CD4-positive, alpha-beta memory T cell (primary cell): ENCODE data around the gene CEPT1. TPM values are rescaled to one million over a fixed set of nuclear protein-coding genes. Genes with fewer than 3 reads are reported as not detected.

Experiments
- CTCF ChIA-PET: fragments of 350-600 bp; sonication (Branson Sonifier 250); formaldehyde crosslinking; loops from one replicate; lab custom pipeline; 2021; ENCODE audit warnings: inconsistent platforms; ENCODE audit not compliant: partially characterized antibody; lab: Charles Lee
- POLR2A ChIA-PET: fragments of 350-600 bp; sonication (Branson Sonifier 250); formaldehyde crosslinking; loops from one replicate; lab custom pipeline; 2021; ENCODE audit not compliant: partially characterized antibody; lab: Charles Lee
- DNase-seq, 5 donors: peaks; one replicate each; pipeline versions ENCODE4 v3.0.0 to v3.0.0-alpha.2; 2020 to 2022; ENCODE audit warnings: mixed read lengths in 1 of 5
- H3K27ac ChIP-seq: one replicate; pipeline ENCODE4 v1.7.0; 2013; ENCODE audit warnings: low read depth, low read length
- H3K27me3 ChIP-seq: 2 replicates; pipeline ENCODE4 v1.7.0; 2013; ENCODE audit warnings: mild to moderate bottlenecking, low read length, moderate library complexity; ENCODE audit not compliant: insufficient read depth
- H3K36me3 ChIP-seq: 2 replicates; pipeline ENCODE4 v1.7.0; 2013; ENCODE audit warnings: mild to moderate bottlenecking, low read length, moderate library complexity; ENCODE audit not compliant: insufficient read depth
- H3K4me1 ChIP-seq: 2 replicates; pipeline ENCODE4 v1.7.0; 2013; ENCODE audit warnings: mild to moderate bottlenecking, low read length, moderate library complexity; ENCODE audit not compliant: insufficient read depth
- H3K4me3 ChIP-seq, 2 donors: one replicate each; pipeline ENCODE4 v1.7.0; 2013; ENCODE audit warnings: low read length in 2 of 2, mild to moderate bottlenecking in 1 of 2
- H3K9me3 ChIP-seq, 2 donors: one replicate each; pipeline ENCODE4 v1.7.0; 2013; ENCODE audit warnings: low read length in 2 of 2, control low read depth in 1 of 2; ENCODE audit not compliant: control insufficient read depth in 1 of 2
- H3K27ac Mint-ChIP-seq, 7 donors: one replicate each; pipeline ENCODE4 v1.8.0; 2020 to 2021; ENCODE audit warnings: mixed read lengths in 7 of 7, mild to moderate bottlenecking in 6 of 7, inconsistent platforms in 3 of 7, moderate library complexity in 3 of 7
- H3K27me3 Mint-ChIP-seq, 2 donors: one replicate each; pipeline ENCODE4 v1.8.0; 2020 to 2021; ENCODE audit warnings: mixed read lengths in 2 of 2
- H3K36me3 Mint-ChIP-seq, 2 donors: one replicate each; pipeline ENCODE4 v1.8.0; 2020 to 2021; ENCODE audit warnings: mixed read lengths in 2 of 2, inconsistent platforms in 1 of 2, mild to moderate bottlenecking in 1 of 2
- H3K4me1 Mint-ChIP-seq, 4 donors: one replicate each; pipeline ENCODE4 v1.8.0; 2020 to 2021; ENCODE audit warnings: mixed read lengths in 4 of 4, mild to moderate bottlenecking in 1 of 4
- H3K4me3 Mint-ChIP-seq, 8 donors: one replicate each; pipeline ENCODE4 v1.8.0; 2020 to 2021; ENCODE audit warnings: mixed read lengths in 8 of 8, mild to moderate bottlenecking in 7 of 8, moderate library complexity in 6 of 8, inconsistent platforms in 3 of 8
- H3K9me3 Mint-ChIP-seq, 8 donors: one replicate each; pipeline ENCODE4 v1.8.0; 2020 to 2021; ENCODE audit warnings: mixed read lengths in 8 of 8, mild to moderate bottlenecking in 5 of 8, inconsistent platforms in 3 of 8, moderate library complexity in 1 of 8
- intact Hi-C: fragments of 100-400 bp; cut with micrococcal nuclease; formaldehyde crosslinking; loops from one replicate; pipeline ENCODE4 v1.15.1; 2023
- polyA plus RNA-seq, 2 donors: library from polyadenylated mRNA; unstranded; fragments of 300-500 nt; fragmentation: Illumina TruSeq; gene quantifications; one replicate each; pipeline ENCODE4 v1.2.3, GENCODE V29; 2021
- total RNA-seq, 2 experiments: library from RNA; stranded (reverse); gene quantifications; one replicate each; pipeline ENCODE4 v1.2.3, GENCODE V29; 2021

The CEPT1 gene
- total and polyA plus RNA-seq, 4 experiments from 2014 or later, result 18.4 to 49.6 (median 41.2) TPM

- Mint-ChIP-seq H3K27ac (peak overlapping the region; percentile 92 to 98 (median 97)), H3K27me3 (no peaks in the 10 kb centered on the region), H3K36me3 (peaks cover 72 to 82% of the 10 kb centered on the region in 2 donors), H3K4me1 (peaks cover 61 to 96% (median 71%) of the 10 kb centered on the region in 4 donors), H3K4me3 (peak overlapping the region; percentile 99 to 100 (median 100)), H3K9me3 (peaks cover 0 to 2% (median 0%) of the 10 kb centered on the region in 8 donors)
- peaks cover 78% of the 10 kb centered on the region for H3K4me1 ChIP-seq
- H3K27ac ChIP-seq, result peak overlapping the region; percentile 84
- CTCF ChIA-PET, result interaction anchor here (0.7 to 19.0 kb wide), 13 partner anchors 10 to 251 kb away, joined by 3 to 623 read pairs (median 7); partner anchors contain the start of genes CHI3L2 and WDR77
- H3K4me3 ChIP-seq, result peak overlapping the region; percentile 87 to 90
- POLR2A ChIA-PET, result interaction anchor here (0.8 to 18.1 kb wide), 12 partner anchors 10 to 323 kb away, joined by 3 to 1434 read pairs (median 8); partner anchors contain the start of genes CEPT1, CHI3L2, DRAM2 and WDR77
- H3K36me3 ChIP-seq, result peaks cover 59% of the 10 kb centered on the region
- peak; percentile 58 to 78 (median 73) for DNase-seq
- intact Hi-C loops, result loop anchor here (1.0 to 5.0 kb wide), 5 partner anchors 25 to 243 kb away; no protein-coding TSS in a partner anchor
- no peaks in the 10 kb centered on the region for H3K27me3 ChIP-seq
- H3K9me3 ChIP-seq, result no peaks in the 10 kb centered on the region
These were observed 57.7 kb downstream of the CEPT1 start for GRCh38 chr1:111197598-111198284.

GRCh38 chr1:111198836-111199235 is 58.8 kb downstream of the CEPT1 start:
- peaks cover 48% of the 10 kb centered on the region for H3K36me3 ChIP-seq
- DNase-seq, result no peak
- Mint-ChIP-seq H3K27ac (peak overlapping the region; percentile 92 to 98 (median 97)), H3K36me3 (peaks cover 61 to 75% of the 10 kb centered on the region in 2 donors), H3K4me1 (peaks cover 53 to 96% (median 65%) of the 10 kb centered on the region in 4 donors), H3K4me3 (peak overlapping the region; percentile 99 to 100 (median 100)), H3K9me3 (peaks cover 0 to 2% (median 0%) of the 10 kb centered on the region in 8 donors), H3K27me3 (no peaks in the 10 kb centered on the region)
- no peaks in the 10 kb centered on the region for H3K27me3 ChIP-seq
- no peaks in the 10 kb centered on the region for H3K9me3 ChIP-seq
- H3K27ac ChIP-seq, result peak overlapping the region; percentile 84
- CTCF ChIA-PET, result interaction anchor here (0.8 to 19.0 kb wide), 15 partner anchors 11 to 310 kb away, joined by 3 to 623 read pairs (median 5); partner anchors contain the start of gene CHI3L2
- intact Hi-C loops, result loop anchor here (5.0 kb wide), 1 partner anchor 148 kb away; no protein-coding TSS in a partner anchor
- peak overlapping the region; percentile 87 to 90 for H3K4me3 ChIP-seq
- POLR2A ChIA-PET, result interaction anchor here (0.6 to 18.1 kb wide), 19 partner anchors 8 to 564 kb away, joined by 3 to 1434 read pairs (median 4); partner anchors contain the start of genes CEPT1, CHI3L2, DRAM2 and WDR77
- peaks cover 74% of the 10 kb centered on the region for H3K4me1 ChIP-seq

- Mint-ChIP-seq H3K4me1 (peaks cover 48 to 91% (median 60%) of the 10 kb centered on the region in 4 donors), H3K27ac (peak overlapping the region; percentile 92 to 98 (median 97)), H3K4me3 (peak overlapping the region; percentile 99 to 100 (median 100)), H3K9me3 (peaks cover 0 to 2% (median 0%) of the 10 kb centered on the region in 8 donors), H3K27me3 (no peaks in the 10 kb centered on the region), H3K36me3 (peaks cover 56 to 70% of the 10 kb centered on the region in 2 donors)
- Histone ChIP-seq H3K4me1 (peaks cover 69% of the 10 kb centered on the region), H3K27ac (peak overlapping the region; percentile 84), H3K4me3 (peak overlapping the region; percentile 87 to 90), H3K9me3 (no peaks in the 10 kb centered on the region), H3K36me3 (peaks cover 43% of the 10 kb centered on the region), H3K27me3 (no peaks in the 10 kb centered on the region)
- CTCF ChIA-PET, result interaction anchor here (1.0 to 19.0 kb wide), 11 partner anchors 10 to 249 kb away, joined by 3 to 623 read pairs (median 7); partner anchors contain the start of gene CHI3L2
- DNase-seq, result peak in 1 of 5 donors; percentile 33
- intact Hi-C loops, result loop anchor here (5.0 kb wide), 1 partner anchor 148 kb away; no protein-coding TSS in a partner anchor
- POLR2A ChIA-PET, result interaction anchor here (0.9 to 18.1 kb wide), 15 partner anchors 8 to 249 kb away, joined by 3 to 1434 read pairs (median 7); partner anchors contain the start of genes CEPT1, CHI3L2, DRAM2 and WDR77
These were observed 59.3 kb downstream of the CEPT1 start for GRCh38 chr1:111199329-111199728.

GRCh38 chr1:111199881-111200801 is 60.1 kb downstream of the CEPT1 start, which contains the start of gene DENND2D:
Gene DENND2D, minus strand, starts transcription at chr1:111200646. Its CDS starts 187 bp downstream, at chr1:111200459.
- no peaks in the 10 kb centered on the region for H3K27me3 ChIP-seq
- intact Hi-C loops, result loop anchor here (2.0 to 5.0 kb wide), 4 partner anchors 15 to 863 kb away; partner anchors contain the start of genes CEPT1, DRAM2 and RBM15
- H3K27ac ChIP-seq, result peak within 1 kb of the TSS; percentile 84
- peak; percentile 39 to 66 (median 51) for DNase-seq
- Mint-ChIP-seq H3K36me3 (peaks cover 48 to 64% of the 10 kb centered on the region in 2 donors), H3K27ac (peak within 1 kb of the TSS; percentile 92 to 98 (median 98)), H3K27me3 (no peaks in the 10 kb centered on the region), H3K9me3 (peaks cover 0 to 2% (median 0%) of the 10 kb centered on the region in 8 donors), H3K4me3 (peak within 1 kb of the TSS; percentile 99 to 100 (median 100)), H3K4me1 (peaks cover 47 to 90% (median 58%) of the 10 kb centered on the region in 4 donors)
- H3K4me1 ChIP-seq, result peaks cover 69% of the 10 kb centered on the region
- ChIA-PET CTCF (interaction anchor here (1.3 to 19.0 kb wide), 8 partner anchors 12 to 248 kb away, joined by 3 to 623 read pairs (median 10); partner anchors contain the start of gene CHI3L2), POLR2A (interaction anchor here (0.7 to 18.1 kb wide), 14 partner anchors 7 to 207 kb away, joined by 3 to 1434 read pairs (median 4); partner anchors contain the start of genes CEPT1, CHI3L2 and DRAM2)
- peak within 1 kb of the TSS; percentile 87 to 90 for H3K4me3 ChIP-seq
- H3K9me3 ChIP-seq, result no peaks in the 10 kb centered on the region
- H3K36me3 ChIP-seq, result peaks cover 35% of the 10 kb centered on the region

- H3K36me3 Mint-ChIP-seq, result peaks cover 42 to 57% of the 10 kb centered on the region in 2 donors
- Histone ChIP-seq H3K36me3 (peaks cover 28% of the 10 kb centered on the region), H3K27ac (peak overlapping the region; percentile 84), H3K4me1 (peaks cover 69% of the 10 kb centered on the region), H3K9me3 (no peaks in the 10 kb centered on the region), H3K4me3 (peak overlapping the region; percentile 87 to 90), H3K27me3 (no peaks in the 10 kb centered on the region)
- H3K27me3 Mint-ChIP-seq, result no peaks in the 10 kb centered on the region
- DNase-seq, result no peak
- intact Hi-C loops, result loop anchor here (2.0 to 5.0 kb wide), 3 partner anchors 16 to 863 kb away; partner anchors contain the start of genes CEPT1, DRAM2 and RBM15
- ChIA-PET POLR2A (interaction anchor here (0.7 to 18.1 kb wide), 7 partner anchors 14 to 206 kb away, joined by 3 to 1434 read pairs (median 4); partner anchors contain the start of genes CEPT1, CHI3L2 and DRAM2), CTCF (interaction anchor here (1.5 to 19.0 kb wide), 4 partner anchors 20 to 201 kb away, joined by 4 to 623 read pairs (median 34); partner anchors contain the start of gene CHI3L2)
- H3K9me3 Mint-ChIP-seq, result peaks cover 0 to 2% (median 0%) of the 10 kb centered on the region in 8 donors
- peaks cover 46 to 90% (median 58%) of the 10 kb centered on the region in 4 donors for H3K4me1 Mint-ChIP-seq
- H3K27ac Mint-ChIP-seq, result peak overlapping the region; percentile 92 to 98 (median 98)
- peak overlapping the region; percentile 99 to 100 (median 100) for H3K4me3 Mint-ChIP-seq
These were observed 60.8 kb downstream of the CEPT1 start for GRCh38 chr1:111200802-111201161.
